ENCODE measurements around the gene BTBD9. TPM values are rescaled to one million over a fixed set of nuclear protein-coding genes. Genes with fewer than 3 reads are reported as not detected.

BTBD9 gene
- total and polyA plus RNA-seq, 2 donors (not counting 1 experiment from before 2014, with no cell fraction given), result 4.1 to 48.9 TPM

DNA sequence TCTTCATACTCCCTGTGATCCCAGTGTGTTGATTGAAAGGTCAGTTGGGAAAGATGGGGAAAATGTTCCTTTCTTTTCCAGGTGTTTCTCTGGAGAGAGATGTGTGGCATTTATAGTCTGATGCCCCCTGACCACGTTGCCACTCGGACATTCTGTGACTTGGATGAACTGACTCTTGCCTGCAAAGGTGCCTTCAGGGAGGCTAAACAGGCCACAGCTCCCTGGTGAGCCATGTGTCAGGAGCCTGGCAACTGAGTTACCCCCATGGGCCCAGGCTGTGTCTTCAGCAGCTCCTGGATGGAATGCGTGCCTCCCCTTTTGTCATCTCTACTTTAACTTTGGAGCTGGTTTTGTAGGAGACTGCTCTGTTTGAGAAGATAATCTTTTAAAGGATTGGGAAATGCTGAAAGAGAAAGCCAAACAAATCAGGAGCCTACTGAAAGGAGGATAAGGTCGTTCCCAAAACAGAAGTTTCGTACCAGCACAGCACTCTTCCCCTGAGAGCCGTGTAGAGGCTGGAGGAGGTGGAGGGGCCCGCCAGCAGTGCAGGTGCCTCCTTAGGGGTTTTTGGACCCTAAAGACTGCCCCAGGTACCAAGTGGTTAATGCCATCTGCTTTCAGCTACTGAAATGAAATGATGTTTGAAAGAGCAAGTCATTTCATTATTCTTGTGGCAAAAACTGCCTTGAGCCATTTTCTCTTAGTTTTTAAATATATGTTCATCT lies 497.4 kb downstream of the BTBD9 start:
- Mint-ChIP-seq H3K9me3 (ENCODE audit: insufficient read depth) (no peaks in the 10 kb centered on the region), H3K4me1 (peaks cover 1% of the 10 kb centered on the region), H3K4me3 (no peak overlapping the region), H3K27me3 (no peaks in the 10 kb centered on the region), H3K27ac (no peak overlapping the region)
- Histone ChIP-seq H3K9me3 (ENCODE audit: control extremely low read depth in 1 of 3, control insufficient read depth in 2 of 3, insufficient read depth in 1 of 3, low read length in 2 of 3) (no peaks in the 10 kb centered on the region), H2AFZ (ENCODE audit: insufficient read depth, low read depth, low read length, poor library complexity, severe bottlenecking) (no peak overlapping the region), H3K4me2 (replicated peaks; ENCODE audit: low read depth, low read length, poor library complexity, severe bottlenecking) (no peak overlapping the region), H4K20me1 (ENCODE audit: control insufficient read depth, insufficient read depth, low read length, poor library complexity, severe bottlenecking) (peaks cover 25% of the 10 kb centered on the region), H3K27me3 (replicated peaks in 1 of 4; ENCODE audit: control extremely low read depth in 1 of 4, control insufficient read depth in 3 of 4, insufficient read depth in 4 of 4, low read length in 3 of 4) (no peaks in the 10 kb centered on the region), H3K79me2 (ENCODE audit: control insufficient read depth, insufficient read depth, low read length) (peaks cover 5% of the 10 kb centered on the region), H3K9ac (ENCODE audit: low read length) (no peak overlapping the region), H3K36me3 (replicated peaks in 1 of 2; ENCODE audit: control extremely low read depth in 1 of 2, control insufficient read depth in 1 of 2, extremely low read depth in 1 of 2, insufficient read depth in 2 of 2, low read length in 1 of 2) (peaks cover 7 to 10% of the 10 kb centered on the region in 2 experiments), H3K27ac (ENCODE audit: low read length in 2 of 2) (no peak overlapping the region), H3K4me1 (ENCODE audit: control insufficient read depth in 2 of 2, insufficient read depth in 2 of 2, low read length in 2 of 2) (no peaks in the 10 kb centered on the region), H3K4me3 (ENCODE audit: control extremely low read depth in 1 of 5, extremely low read depth in 1 of 5, insufficient read depth in 1 of 5, low read depth in 2 of 5, low read length in 4 of 5) (no peak overlapping the region)
- ChIA-PET POLR2A (no interaction called here), CTCF (interaction anchor here (0.9 to 1.8 kb wide), 2 partner anchors 8 to 10 kb away, joined by 3 to 4 read pairs; no protein-coding TSS in a partner anchor)
- DNase-seq, result no peak
- no peak for ATAC-seq (ENCODE audit: low read depth)
- intact Hi-C loops (cut with micrococcal nuclease), result no loop called here
- no peak for TF ChIP-seq EZH2 (IDR thresholded peaks at IDR 0.05; ENCODE audit: borderline replicate concordance, insufficient read depth, low read depth, low read length, poor library complexity, severe bottlenecking)
- TF ChIP-seq, protein P1, sequence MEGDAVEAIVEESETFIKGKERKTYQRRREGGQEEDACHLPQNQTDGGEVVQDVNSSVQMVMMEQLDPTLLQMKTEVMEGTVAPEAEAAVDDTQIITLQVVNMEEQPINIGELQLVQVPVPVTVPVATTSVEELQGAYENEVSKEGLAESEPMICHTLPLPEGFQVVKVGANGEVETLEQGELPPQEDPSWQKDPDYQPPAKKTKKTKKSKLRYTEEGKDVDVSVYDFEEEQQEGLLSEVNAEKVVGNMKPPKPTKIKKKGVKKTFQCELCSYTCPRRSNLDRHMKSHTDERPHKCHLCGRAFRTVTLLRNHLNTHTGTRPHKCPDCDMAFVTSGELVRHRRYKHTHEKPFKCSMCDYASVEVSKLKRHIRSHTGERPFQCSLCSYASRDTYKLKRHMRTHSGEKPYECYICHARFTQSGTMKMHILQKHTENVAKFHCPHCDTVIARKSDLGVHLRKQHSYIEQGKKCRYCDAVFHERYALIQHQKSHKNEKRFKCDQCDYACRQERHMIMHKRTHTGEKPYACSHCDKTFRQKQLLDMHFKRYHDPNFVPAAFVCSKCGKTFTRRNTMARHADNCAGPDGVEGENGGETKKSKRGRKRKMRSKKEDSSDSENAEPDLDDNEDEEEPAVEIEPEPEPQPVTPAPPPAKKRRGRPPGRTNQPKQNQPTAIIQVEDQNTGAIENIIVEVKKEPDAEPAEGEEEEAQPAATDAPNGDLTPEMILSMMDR (IDR thresholded peaks at IDR 0.05), result no peak
- WGBS (ENCODE audit: insufficient coverage), result 95% methylated on average over 6 of the region's 7 CpGs

DNA sequence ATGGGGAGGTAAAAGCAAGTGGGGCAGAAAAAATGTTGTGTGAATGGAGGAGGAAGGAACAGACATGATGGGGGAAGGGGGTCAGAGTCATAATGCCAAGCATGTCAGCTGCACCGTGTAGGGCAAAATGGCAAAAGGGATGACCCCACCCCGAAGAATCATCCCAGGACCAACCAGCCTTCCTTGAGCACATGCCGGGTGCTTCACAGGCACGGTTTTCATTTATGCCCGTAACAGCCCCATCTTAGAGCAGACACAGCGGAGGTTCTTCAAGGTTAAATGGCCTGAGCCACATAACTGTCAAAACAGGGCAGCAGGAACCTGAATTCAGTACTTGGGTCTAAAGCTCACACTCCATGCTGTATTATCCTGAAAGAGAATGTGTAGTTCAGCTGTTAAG lies 498.0 kb downstream of the BTBD9 start:
- Histone ChIP-seq H3K27ac (ENCODE audit: low read length in 2 of 2) (no peak overlapping the region), H2AFZ (ENCODE audit: insufficient read depth, low read depth, low read length, poor library complexity, severe bottlenecking) (no peak overlapping the region), H3K4me3 (ENCODE audit: control extremely low read depth in 1 of 5, extremely low read depth in 1 of 5, insufficient read depth in 1 of 5, low read depth in 2 of 5, low read length in 4 of 5) (no peak overlapping the region), H4K20me1 (ENCODE audit: control insufficient read depth, insufficient read depth, low read length, poor library complexity, severe bottlenecking) (peaks cover 24% of the 10 kb centered on the region), H3K9me3 (ENCODE audit: control extremely low read depth in 1 of 3, control insufficient read depth in 2 of 3, insufficient read depth in 1 of 3, low read length in 2 of 3) (no peaks in the 10 kb centered on the region), H3K4me1 (ENCODE audit: control insufficient read depth in 2 of 2, insufficient read depth in 2 of 2, low read length in 2 of 2) (no peaks in the 10 kb centered on the region), H3K79me2 (ENCODE audit: control insufficient read depth, insufficient read depth, low read length) (peaks cover 7% of the 10 kb centered on the region), H3K36me3 (replicated peaks in 1 of 2; ENCODE audit: control extremely low read depth in 1 of 2, control insufficient read depth in 1 of 2, extremely low read depth in 1 of 2, insufficient read depth in 2 of 2, low read length in 1 of 2) (peaks cover 8 to 10% of the 10 kb centered on the region in 2 experiments), H3K4me2 (replicated peaks; ENCODE audit: low read depth, low read length, poor library complexity, severe bottlenecking) (no peak overlapping the region), H3K27me3 (replicated peaks in 1 of 4; ENCODE audit: control extremely low read depth in 1 of 4, control insufficient read depth in 3 of 4, insufficient read depth in 4 of 4, low read length in 3 of 4) (no peaks in the 10 kb centered on the region), H3K9ac (ENCODE audit: low read length) (no peak overlapping the region)
- Mint-ChIP-seq H3K9me3 (ENCODE audit: insufficient read depth) (no peaks in the 10 kb centered on the region), H3K4me3 (no peak overlapping the region), H3K4me1 (peaks cover 1% of the 10 kb centered on the region), H3K27me3 (no peaks in the 10 kb centered on the region), H3K27ac (no peak overlapping the region)
- intact Hi-C loops (cut with micrococcal nuclease), result no loop called here
- ChIA-PET CTCF (interaction anchor here (0.9 kb wide), 1 partner anchor 9 kb away, joined by 3 read pairs; no protein-coding TSS in a partner anchor), POLR2A (no interaction called here)
- WGBS (ENCODE audit: insufficient coverage), result 96% methylated on average over 5 of the region's 6 CpGs
- no peak for TF ChIP-seq EZH2 (IDR thresholded peaks at IDR 0.05; ENCODE audit: borderline replicate concordance, insufficient read depth, low read depth, low read length, poor library complexity, severe bottlenecking)
- TF ChIP-seq, protein P1 (IDR thresholded peaks at IDR 0.05), result no peak
- DNase-seq (no peak), ATAC-seq (ENCODE audit: low read depth) (no peak)

All from B cell (primary cell).